Measurements from ENCODE around the gene COX19. TPM values are rescaled to one million over a fixed set of nuclear protein-coding genes. Genes with fewer than 3 reads are reported as not detected.

Gene COX19
- polyA plus RNA-seq, 1 of the 3 experiments (the other 2 are of a cell fraction): 7.6 TPM

DNA sequence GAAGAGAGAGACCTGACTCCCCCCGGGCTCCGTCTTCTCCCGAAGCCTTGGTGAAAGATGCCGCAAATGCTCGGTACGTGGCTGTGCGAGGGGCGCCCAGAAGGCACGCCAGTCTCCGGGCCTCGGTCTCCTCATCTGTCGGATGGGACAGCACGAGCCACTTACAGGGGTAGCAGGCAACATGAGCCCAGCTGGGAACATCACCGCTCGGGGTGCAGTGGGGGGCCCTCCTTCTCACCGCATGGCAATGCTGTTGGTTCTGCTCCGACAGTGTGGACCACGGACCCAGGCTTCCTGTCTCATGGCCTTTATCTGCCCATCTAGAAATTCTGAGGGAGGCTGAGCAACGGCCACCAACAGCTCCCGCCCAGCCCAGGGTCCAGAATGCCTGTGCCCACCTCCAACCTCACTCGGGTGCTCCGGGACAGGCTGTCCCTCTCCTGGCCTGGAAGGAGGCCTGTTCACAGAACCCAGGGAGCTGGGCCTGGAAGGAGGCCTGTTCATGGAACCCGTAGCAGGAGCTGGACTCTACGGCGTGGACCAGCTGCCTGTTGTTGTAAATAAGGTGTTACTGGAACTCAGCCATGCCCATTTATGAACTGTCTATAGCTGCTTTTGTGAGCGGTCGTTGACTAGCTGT lies 36.7 kb downstream of the COX19 start:
- CTCF ChIA-PET: interaction anchor here (0.8 to 1.7 kb wide), 3 partner anchors 13 to 30 kb away, joined by 3 to 5 read pairs (median 3); no protein-coding TSS in a partner anchor
- H3K36me3 ChIP-seq (replicated peaks in 1 of 2; ENCODE audit: control insufficient read depth in 1 of 2, insufficient read depth in 2 of 2, low read length in 1 of 2): no peaks in the 10 kb centered on the region

More for the DNA sequence above, 36.7 kb downstream of the COX19 start:
- no peaks in the 10 kb centered on the region for H4K20me1 ChIP-seq (ENCODE audit: insufficient read depth)
- no peak for TF ChIP-seq YY1 (IDR thresholded peaks at IDR 0.05; ENCODE audit: low read depth)
- no peak for TF ChIP-seq MEF2A (IDR thresholded peaks at IDR 0.05; ENCODE audit: borderline replicate concordance, low read depth)
- no peak for TF ChIP-seq CTCF (IDR thresholded peaks at IDR 0.05)
- no peak for TF ChIP-seq NRF1 (IDR thresholded peaks at IDR 0.05; ENCODE audit: low read depth, low read length)
- no peak for TF ChIP-seq RXRA (IDR thresholded peaks at IDR 0.05; ENCODE audit: borderline replicate concordance, low read depth)
- TF ChIP-seq FOXM1 (IDR thresholded peaks at IDR 0.05; ENCODE audit: low read depth): no peak
- TF ChIP-seq RAD21 (IDR thresholded peaks at IDR 0.05; ENCODE audit: low read length): no peak
- TF ChIP-seq JUND (IDR thresholded peaks at IDR 0.05): no peak
- no peak for TF ChIP-seq GABPA (IDR thresholded peaks at IDR 0.05; ENCODE audit: low read depth)
- no peak for TF ChIP-seq POLR2AphosphoS5 (IDR thresholded peaks at IDR 0.05; ENCODE audit: low read depth, low read length)
- TF ChIP-seq FOSL2 (IDR thresholded peaks at IDR 0.05; ENCODE audit: borderline replicate concordance, low read depth): no peak
- no peak for TF ChIP-seq ZBTB33 (IDR thresholded peaks at IDR 0.05; ENCODE audit: borderline replicate concordance, low read depth)
- no peak for TF ChIP-seq MXI1 (IDR thresholded peaks at IDR 0.05; ENCODE audit: low read depth, low read length)
- no peak for TF ChIP-seq TAF1 (IDR thresholded peaks at IDR 0.05; ENCODE audit: borderline replicate concordance, low read depth, low read length)
- no peak for TF ChIP-seq MAX (IDR thresholded peaks at IDR 0.05; ENCODE audit: low read depth)
- no peak for TF ChIP-seq EP300 (IDR thresholded peaks at IDR 0.05; ENCODE audit: borderline replicate concordance in 1 of 2, low read depth in 1 of 2, low read length in 1 of 2)
- no peak overlapping the region for H3K9ac ChIP-seq
- 0 out of 4 replicates have a peak, but pooled peaks cover 0 to 5% of the 10 kb centered on the region in 2 experiments for H3K4me1 ChIP-seq (ENCODE audit: control insufficient read depth in 1 of 2, insufficient read depth in 2 of 2, low read depth in 1 of 2, low read length in 1 of 2)
- H3K9me3 ChIP-seq: peaks cover 5% of the 10 kb centered on the region; the same call in 1 of the 2 replicates
- no peak overlapping the region for H3K4me3 ChIP-seq (ENCODE audit: low read depth in 2 of 2, low read length in 1 of 2)
- peaks cover 8% of the 10 kb centered on the region for H3F3A ChIP-seq (replicated peaks; ENCODE audit: insufficient read depth)
- H3K79me2 ChIP-seq (ENCODE audit: insufficient read depth): no peaks in the 10 kb centered on the region
- H3K9me2 ChIP-seq: no peaks in the 10 kb centered on the region
- no peaks in the 10 kb centered on the region for H3K27me3 ChIP-seq (ENCODE audit: insufficient read depth)
- 91% methylated on average over 24 of the region's 27 CpGs for WGBS (ENCODE audit: low lambda C conversion rate)
- POLR2A ChIA-PET: no interaction called here
- no peak for DNase-seq
- no peak overlapping the region for H2AFZ ChIP-seq (ENCODE audit: low read depth)
- no peak overlapping the region for H3K4me2 ChIP-seq
- H3K27ac ChIP-seq (ENCODE audit: low read depth in 2 of 2, low read length in 1 of 2): no peak overlapping the region
